CD14-positive monocyte (primary cell): ENCODE results near the gene TXNRD1. TPM values are rescaled to one million over a fixed set of nuclear protein-coding genes. Genes with fewer than 3 reads are reported as not detected.
A peak's percentile ranks its signal among the peaks of the same experiment; 100 is the strongest.

Experiments used
- DNase-seq, 3 donors: peaks; one replicate each; pipeline ENCODE4 v3.0.0-alpha.2; 2011 to 2022
- H2AFZ ChIP-seq: 2 replicates; pipeline ENCODE4 v1.6.0; 2012; ENCODE audit warnings: mild to moderate bottlenecking, low read depth, low read length, inconsistent platforms; ENCODE audit not compliant: insufficient read depth, poor library complexity, severe bottlenecking
- H3K27ac ChIP-seq, 2 donors: 1 replicate in 1 of 2; 2 replicates in 1 of 2; pipeline ENCODE4 v1.5.1; 2012 to 2013; ENCODE audit warnings: low read length in 2 of 2, control low read depth in 1 of 2, inconsistent platforms in 1 of 2, low read depth in 1 of 2, mild to moderate bottlenecking in 1 of 2
- H3K27me3 ChIP-seq, 2 donors: one replicate each; pipeline versions ENCODE4 v1.6.0 to v1.6.1; 2011 to 2013; ENCODE audit warnings: low read length in 2 of 2; ENCODE audit not compliant: control insufficient read depth in 2 of 2, insufficient read depth in 2 of 2
- H3K36me3 ChIP-seq, 2 donors: replicated peaks in 1 of 2; 1 replicate in 1 of 2; 2 replicates in 1 of 2; pipeline versions ENCODE4 v1.5.1 to v1.6.1; 2012 to 2013; ENCODE audit warnings: low read length in 2 of 2, control low read depth in 1 of 2, inconsistent platforms in 1 of 2, mild to moderate bottlenecking in 1 of 2; ENCODE audit not compliant: insufficient read depth in 2 of 2, control insufficient read depth in 1 of 2
- H3K4me1 ChIP-seq, 2 donors: 1 replicate in 1 of 2; 2 replicates in 1 of 2; pipeline versions ENCODE4 v1.5.1 to v1.6.1; 2012 to 2013; ENCODE audit warnings: low read length in 2 of 2, control low read depth in 1 of 2, inconsistent platforms in 1 of 2, mild to moderate bottlenecking in 1 of 2, moderate library complexity in 1 of 2; ENCODE audit not compliant: insufficient read depth in 2 of 2, control insufficient read depth in 1 of 2
- H3K4me2 ChIP-seq: replicated peaks from 2 replicates; pipeline ENCODE3; 2012; ENCODE audit warnings: low read length, moderate library complexity, mild to moderate bottlenecking; ENCODE audit not compliant: poor library complexity, severe bottlenecking; ENCODE audit errors: extremely low read depth
- H3K4me3 ChIP-seq, 3 experiments: fragments of 200-600 bp in 1 of 3; sonication (generic) in 1 of 3; replicated peaks in 1 of 3; 1 replicate in 2 of 3; 2 replicates in 1 of 3; pipeline ENCODE4 v1.5.1; 2011 to 2013; ENCODE audit warnings: low read length in 3 of 3, mild to moderate bottlenecking in 3 of 3, control low read depth in 2 of 3, low read depth in 2 of 3, inconsistent platforms in 1 of 3, moderate library complexity in 1 of 3
- H3K79me2 ChIP-seq: 2 replicates; pipeline ENCODE4 v1.6.0; 2012; ENCODE audit warnings: mild to moderate bottlenecking, control low read depth, inconsistent platforms, low read length, moderate library complexity; ENCODE audit not compliant: insufficient read depth
- H3K9ac ChIP-seq: 2 replicates; pipeline ENCODE4 v1.6.0; 2017; ENCODE audit warnings: low read length, mild to moderate bottlenecking; ENCODE audit not compliant: insufficient read depth, poor library complexity, severe bottlenecking
- H3K9me3 ChIP-seq, 2 donors: replicated peaks in 1 of 2; 1 replicate in 1 of 2; 2 replicates in 1 of 2; pipeline versions ENCODE4 v1.5.1 to v1.6.1; 2012 to 2013; ENCODE audit warnings: low read length in 2 of 2, control low read depth in 1 of 2; ENCODE audit not compliant: control insufficient read depth in 1 of 2, insufficient read depth in 1 of 2
- H4K20me1 ChIP-seq: 2 replicates; pipeline ENCODE4 v1.6.0; 2012; ENCODE audit warnings: mild to moderate bottlenecking, low read length, control low read depth, moderate library complexity; ENCODE audit not compliant: insufficient read depth
- H3K27ac Mint-ChIP-seq, 7 donors: one replicate each; pipeline ENCODE4 v1.8.0; 2020; ENCODE audit warnings: mild to moderate bottlenecking in 7 of 7, mixed read lengths in 7 of 7, moderate library complexity in 6 of 7, inconsistent platforms in 2 of 7
- H3K27me3 Mint-ChIP-seq, 3 donors: one replicate each; pipeline ENCODE4 v1.8.0; 2021 to 2022; ENCODE audit warnings: low read depth in 3 of 3, mild to moderate bottlenecking in 3 of 3, mixed read lengths in 3 of 3, moderate library complexity in 3 of 3, inconsistent platforms in 1 of 3
- H3K36me3 Mint-ChIP-seq, 2 donors: one replicate each; pipeline ENCODE4 v1.8.0; 2020; ENCODE audit warnings: mixed read lengths in 2 of 2, inconsistent platforms in 1 of 2, mild to moderate bottlenecking in 1 of 2
- H3K4me1 Mint-ChIP-seq: one replicate; pipeline ENCODE4 v1.8.0; 2020; ENCODE audit warnings: mild to moderate bottlenecking, mixed read lengths
- H3K4me3 Mint-ChIP-seq, 2 donors: one replicate each; pipeline ENCODE4 v1.8.0; 2020; ENCODE audit warnings: mild to moderate bottlenecking in 2 of 2, mixed read lengths in 2 of 2, moderate library complexity in 1 of 2
- H3K9me3 Mint-ChIP-seq, 7 donors: one replicate each; pipeline ENCODE4 v1.8.0; 2020 to 2022; ENCODE audit warnings: mixed read lengths in 7 of 7, mild to moderate bottlenecking in 6 of 7, moderate library complexity in 6 of 7, inconsistent platforms in 2 of 7
- WGBS: methylation state at CpG from one replicate; pipeline ENCODE4 v1.1.5; 2013; ENCODE audit warnings: missing lambda C conversion rate; ENCODE audit not compliant: insufficient coverage; 5-methylcytosine and 5-hydroxymethylcytosine counted together
- intact Hi-C, 2 donors: fragments of 100-400 bp; cut with micrococcal nuclease; formaldehyde crosslinking; loops; one replicate each; pipeline versions ENCODE4 v1.15.0 to v1.15.1; 2023
- polyA plus RNA-seq, 3 donors: library from polyadenylated mRNA; depleted of rRNA in 1 of 3; unstranded in 2 of 3; stranded (reverse) in 1 of 3; fragments of 300-500 nt in 2 of 3; fragments of >200 nt in 1 of 3; fragmentation: Illumina TruSeq in 2 of 3; gene quantifications; 1 replicate in 2 of 3; 2 replicates in 1 of 3; pipeline ENCODE4 v1.2.3, GENCODE V29; 2012 to 2021
- TF ChIP-seq, protein P1 (sequence below): fragments of 200-600 bp; IDR thresholded peaks from one replicate; pipeline ENCODE4 v1.8.0; 2022; ENCODE audit warnings: antibody characterized with exemption, mild to moderate bottlenecking

The TXNRD1 gene
- polyA plus RNA-seq, 3 donors, result 26.9 to 46.1 (median 29.2) TPM

GRCh38 chr12:104314242-104314614, 98.6 kb downstream of the TXNRD1 start:
- Histone ChIP-seq H3K9me3 (no peaks in the 10 kb centered on the region), H3K4me1 (peaks cover 5 to 6% of the 10 kb centered on the region in 2 donors), H4K20me1 (peaks cover 39% of the 10 kb centered on the region), H3K79me2 (peaks cover 21% of the 10 kb centered on the region), H3K4me3 (no peak overlapping the region), H3K9ac (no peak overlapping the region), H3K4me2 (no peak overlapping the region), H3K36me3 (peaks cover 77 to 92% of the 10 kb centered on the region in 2 donors), H2AFZ (no peak overlapping the region), H3K27ac (peak overlapping the region in 1 of 2 donors; percentile 67), H3K27me3 (no peaks in the 10 kb centered on the region)
- Mint-ChIP-seq H3K36me3 (peaks cover 68 to 75% of the 10 kb centered on the region in 2 donors), H3K4me3 (no peak overlapping the region), H3K27me3 (peaks cover 0 to 2% (median 0%) of the 10 kb centered on the region in 3 donors), H3K4me1 (peaks cover 7% of the 10 kb centered on the region), H3K9me3 (no peaks in the 10 kb centered on the region), H3K27ac (peak overlapping the region; percentile 59 to 90 (median 81))
- TF ChIP-seq, protein P1, sequence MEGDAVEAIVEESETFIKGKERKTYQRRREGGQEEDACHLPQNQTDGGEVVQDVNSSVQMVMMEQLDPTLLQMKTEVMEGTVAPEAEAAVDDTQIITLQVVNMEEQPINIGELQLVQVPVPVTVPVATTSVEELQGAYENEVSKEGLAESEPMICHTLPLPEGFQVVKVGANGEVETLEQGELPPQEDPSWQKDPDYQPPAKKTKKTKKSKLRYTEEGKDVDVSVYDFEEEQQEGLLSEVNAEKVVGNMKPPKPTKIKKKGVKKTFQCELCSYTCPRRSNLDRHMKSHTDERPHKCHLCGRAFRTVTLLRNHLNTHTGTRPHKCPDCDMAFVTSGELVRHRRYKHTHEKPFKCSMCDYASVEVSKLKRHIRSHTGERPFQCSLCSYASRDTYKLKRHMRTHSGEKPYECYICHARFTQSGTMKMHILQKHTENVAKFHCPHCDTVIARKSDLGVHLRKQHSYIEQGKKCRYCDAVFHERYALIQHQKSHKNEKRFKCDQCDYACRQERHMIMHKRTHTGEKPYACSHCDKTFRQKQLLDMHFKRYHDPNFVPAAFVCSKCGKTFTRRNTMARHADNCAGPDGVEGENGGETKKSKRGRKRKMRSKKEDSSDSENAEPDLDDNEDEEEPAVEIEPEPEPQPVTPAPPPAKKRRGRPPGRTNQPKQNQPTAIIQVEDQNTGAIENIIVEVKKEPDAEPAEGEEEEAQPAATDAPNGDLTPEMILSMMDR, result no peak
- DNase-seq, result peak; percentile 48 to 65 (median 57)
- intact Hi-C loops, result no loop called here
- WGBS, result no CpG with 5 or more reads among the region's 1 CpG

DNA sequence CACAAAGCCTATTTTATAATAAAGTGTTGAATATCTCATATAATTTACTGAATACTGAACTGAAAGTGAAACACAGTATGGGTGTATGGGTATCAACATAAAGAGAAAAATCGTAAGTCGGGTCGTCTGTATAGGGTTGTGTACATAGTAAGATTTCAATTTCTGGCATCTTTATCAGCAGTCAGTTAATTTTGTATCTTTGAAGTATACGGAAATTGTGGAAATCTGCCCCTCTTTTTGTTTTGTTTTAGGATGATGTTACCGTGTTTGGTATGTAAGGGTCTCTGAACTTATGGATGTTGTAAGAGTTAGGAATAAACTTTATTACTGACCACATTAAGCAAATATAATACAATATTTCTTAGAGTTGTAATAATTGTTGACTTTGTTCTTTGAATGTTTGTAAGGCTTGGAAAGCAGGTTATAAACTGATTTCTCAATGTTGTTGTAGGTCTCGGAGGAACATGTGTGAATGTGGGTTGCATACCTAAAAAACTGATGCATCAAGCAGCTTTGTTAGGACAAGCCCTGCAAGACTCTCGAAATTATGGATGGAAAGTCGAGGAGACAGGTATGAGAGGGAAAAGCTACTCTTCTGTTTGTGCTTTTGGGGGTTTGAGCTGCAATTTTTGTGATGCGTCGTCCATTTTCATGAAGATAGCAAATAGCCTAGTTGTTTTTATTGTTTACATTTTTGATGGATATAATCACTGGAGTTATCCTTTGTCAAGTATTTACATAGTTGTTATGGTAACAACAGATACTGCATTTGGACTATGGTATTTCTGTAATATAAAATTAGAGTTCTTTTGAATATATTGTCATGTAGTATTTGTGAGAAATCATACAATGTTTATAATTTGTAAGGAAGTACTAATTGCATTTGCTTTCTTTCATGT, 100.0 kb downstream of the TXNRD1 start:
- Mint-ChIP-seq H3K4me3 (no peak overlapping the region), H3K9me3 (no peaks in the 10 kb centered on the region), H3K27ac (peak overlapping the region in 1 of 7 donors; percentile 70), H3K27me3 (no peaks in the 10 kb centered on the region), H3K4me1 (peaks cover 7% of the 10 kb centered on the region), H3K36me3 (peaks cover 72 to 80% of the 10 kb centered on the region in 2 donors)
- H2AFZ ChIP-seq, result no peak overlapping the region
- TF ChIP-seq, protein P1, result no peak
- H3K27me3 ChIP-seq, result no peaks in the 10 kb centered on the region
- H3K27ac ChIP-seq, result no peak overlapping the region
- H3K9me3 ChIP-seq, result no peaks in the 10 kb centered on the region
- H3K9ac ChIP-seq, result no peak overlapping the region
- no peak overlapping the region for H3K4me2 ChIP-seq
- 83% methylated on average over 4 of the region's 10 CpGs for WGBS
- peaks cover 5 to 6% of the 10 kb centered on the region in 2 donors for H3K4me1 ChIP-seq
- peaks cover 28% of the 10 kb centered on the region for H4K20me1 ChIP-seq
- no peak overlapping the region for H3K4me3 ChIP-seq
- DNase-seq, result no peak
- H3K36me3 ChIP-seq, result peaks cover 87 to 98% of the 10 kb centered on the region in 2 donors
- intact Hi-C loops, result no loop called here
- peaks cover 8% of the 10 kb centered on the region for H3K79me2 ChIP-seq
